Measurements from ENCODE around the gene EXT2.

Gene EXT2

GRCh38 chr11:44248109-44248508 is 152.6 kb downstream of the EXT2 start:
- DNase-seq = no peak

GRCh38 chr11:44250421-44250820 is 154.9 kb downstream of the EXT2 start:
- DNase-seq = no peak

- no peak for DNase-seq
Measured at GRCh38 chr11:44252999-44253602, 157.6 kb downstream of the EXT2 start.

DNA sequence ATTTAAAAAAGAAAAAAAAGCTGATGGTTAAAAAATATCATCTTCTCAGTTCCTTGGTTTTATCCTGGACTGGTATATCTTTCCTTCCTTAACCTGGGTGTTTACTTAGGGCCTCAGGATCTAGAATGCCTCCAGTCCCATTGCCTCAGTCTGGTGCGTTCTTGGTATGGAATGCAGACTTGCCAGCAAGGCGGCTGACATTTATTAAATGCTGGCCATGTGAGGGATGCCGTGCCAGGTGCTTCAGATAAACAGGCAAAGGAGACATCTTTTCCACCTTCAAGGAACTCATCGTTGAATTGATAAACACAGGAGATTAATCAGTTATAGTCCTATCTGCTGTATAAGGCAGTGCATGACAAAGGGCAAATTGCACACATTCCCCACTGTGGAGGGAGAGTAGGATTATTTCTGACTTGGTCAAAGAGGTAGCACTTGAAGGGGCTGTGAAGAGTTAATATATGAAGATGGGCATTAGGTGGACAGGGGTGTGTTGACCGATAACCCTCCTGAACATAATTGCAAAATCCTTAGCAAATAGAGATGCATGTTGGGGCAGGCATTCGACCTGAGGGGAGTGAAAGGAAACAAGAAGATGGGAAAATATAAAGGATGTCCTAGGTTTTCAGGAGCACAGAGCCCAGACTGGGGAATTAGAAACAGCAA is 160.1 kb downstream of the EXT2 start:
- no peak for DNase-seq

GRCh38 chr11:44256673-44257291 is 161.3 kb downstream of the EXT2 start:
- DNase-seq = no peak

DNA sequence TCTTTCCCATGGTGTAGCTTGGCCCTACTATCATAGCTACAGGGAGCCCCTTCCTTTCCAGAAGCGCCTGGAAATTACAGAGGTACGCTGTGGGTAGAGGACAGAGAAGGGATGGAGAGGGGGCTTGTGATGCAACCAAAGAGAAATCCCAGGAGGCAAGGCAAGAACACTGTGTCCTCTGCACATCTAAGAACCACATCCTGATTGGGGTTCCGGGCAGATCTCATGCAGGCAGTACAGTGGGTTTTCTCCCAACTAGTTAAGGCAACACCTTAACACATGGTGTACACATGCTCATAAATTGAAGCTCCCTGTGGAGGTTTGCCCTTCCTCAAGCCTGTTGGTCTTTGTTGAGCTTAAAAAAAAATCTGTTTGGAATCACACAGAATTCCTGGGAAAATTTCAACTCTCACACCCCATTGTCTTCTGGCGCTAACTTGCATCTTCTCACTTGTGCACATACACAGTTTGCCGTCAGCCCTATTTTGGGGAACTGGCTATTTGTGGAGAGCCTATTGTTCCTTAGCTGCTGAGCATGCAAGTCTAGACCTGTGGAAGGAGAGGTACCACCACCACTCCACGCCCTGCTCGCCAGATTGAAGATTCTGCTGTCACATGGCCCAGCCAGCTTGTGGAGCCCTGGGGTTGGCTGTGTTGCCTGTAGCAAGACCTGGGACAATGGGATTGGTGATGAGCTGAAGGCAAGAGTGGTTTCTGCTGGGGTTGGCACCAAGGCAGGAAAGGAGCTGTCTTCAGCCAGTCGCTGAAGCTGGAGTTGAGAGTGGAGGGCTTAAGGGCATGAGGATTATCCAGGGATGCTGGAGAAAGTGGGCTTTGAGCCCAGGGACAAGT is 162.1 kb downstream of the EXT2 start:
- no peak for DNase-seq

DNA sequence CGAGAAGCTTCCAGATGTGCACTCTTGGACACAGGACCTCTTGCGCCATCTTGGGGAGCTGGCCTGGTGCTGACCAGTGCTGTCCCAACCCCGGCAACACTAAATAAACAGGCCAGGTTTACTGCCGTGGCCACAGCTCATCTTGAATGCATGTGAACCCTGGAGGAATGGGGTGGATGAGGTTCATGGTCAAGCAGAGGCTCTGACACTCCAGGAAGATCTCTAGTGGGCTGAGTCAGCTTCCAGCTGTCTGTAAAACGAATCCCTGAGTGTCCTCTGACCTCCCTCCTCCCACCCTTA is 162.7 kb downstream of the EXT2 start:
- DNase-seq = no peak

- DNase-seq = no peak
Measured at GRCh38 chr11:44258839-44259420, 163.5 kb downstream of the EXT2 start.

DNA sequence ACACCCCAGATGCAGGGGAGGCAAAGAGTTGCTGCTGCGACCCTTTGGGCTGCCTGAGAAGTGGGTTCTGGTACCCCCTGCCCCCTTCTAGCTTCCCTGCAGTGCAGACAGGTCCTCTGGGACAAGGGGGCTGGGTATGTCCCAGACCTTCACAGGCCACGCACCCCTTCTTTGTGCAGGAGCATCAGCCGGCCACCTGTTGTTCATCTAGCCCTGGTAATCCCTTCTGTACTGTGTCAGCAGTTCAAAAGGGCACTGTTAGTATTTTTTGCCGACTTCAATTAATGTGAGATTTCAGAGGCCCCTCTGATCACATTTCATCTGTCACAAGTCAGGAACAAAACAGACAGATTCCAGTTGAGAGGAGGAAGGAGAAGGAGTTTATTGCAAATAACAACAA is 164.6 kb downstream of the EXT2 start:
- DNase-seq = no peak

- no peak for DNase-seq
Measured at GRCh38 chr11:44261800-44262591, 166.5 kb downstream of the EXT2 start.

- no peak for DNase-seq
Measured at GRCh38 chr11:44263738-44264437, 168.4 kb downstream of the EXT2 start.

- DNase-seq = no peak
Measured at GRCh38 chr11:44264438-44264749, 168.9 kb downstream of the EXT2 start.

DNA sequence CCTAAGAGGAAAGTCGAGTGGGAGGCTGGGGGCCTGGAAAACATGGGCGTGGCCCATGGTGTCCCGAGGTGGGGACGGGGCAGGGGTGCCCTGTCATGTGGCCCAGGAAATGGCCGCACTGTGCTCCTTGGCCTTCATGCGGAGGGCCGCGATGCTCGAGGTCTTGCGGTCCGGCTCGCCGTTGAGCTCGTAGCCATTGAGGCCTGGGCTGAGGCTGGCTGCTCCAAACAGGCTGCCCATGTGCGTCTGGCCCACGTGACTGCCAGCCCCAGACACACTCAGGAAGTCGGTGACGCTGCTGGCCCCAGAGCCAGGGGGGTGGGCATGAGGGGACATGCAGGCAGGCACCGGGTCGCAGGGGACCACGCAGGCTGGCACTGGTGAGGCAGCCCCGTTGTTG is 169.3 kb downstream of the EXT2 start:
- no peak for DNase-seq

GRCh38 chr11:44266056-44266780 is 170.7 kb downstream of the EXT2 start:
- DNase-seq = no peak

DNA sequence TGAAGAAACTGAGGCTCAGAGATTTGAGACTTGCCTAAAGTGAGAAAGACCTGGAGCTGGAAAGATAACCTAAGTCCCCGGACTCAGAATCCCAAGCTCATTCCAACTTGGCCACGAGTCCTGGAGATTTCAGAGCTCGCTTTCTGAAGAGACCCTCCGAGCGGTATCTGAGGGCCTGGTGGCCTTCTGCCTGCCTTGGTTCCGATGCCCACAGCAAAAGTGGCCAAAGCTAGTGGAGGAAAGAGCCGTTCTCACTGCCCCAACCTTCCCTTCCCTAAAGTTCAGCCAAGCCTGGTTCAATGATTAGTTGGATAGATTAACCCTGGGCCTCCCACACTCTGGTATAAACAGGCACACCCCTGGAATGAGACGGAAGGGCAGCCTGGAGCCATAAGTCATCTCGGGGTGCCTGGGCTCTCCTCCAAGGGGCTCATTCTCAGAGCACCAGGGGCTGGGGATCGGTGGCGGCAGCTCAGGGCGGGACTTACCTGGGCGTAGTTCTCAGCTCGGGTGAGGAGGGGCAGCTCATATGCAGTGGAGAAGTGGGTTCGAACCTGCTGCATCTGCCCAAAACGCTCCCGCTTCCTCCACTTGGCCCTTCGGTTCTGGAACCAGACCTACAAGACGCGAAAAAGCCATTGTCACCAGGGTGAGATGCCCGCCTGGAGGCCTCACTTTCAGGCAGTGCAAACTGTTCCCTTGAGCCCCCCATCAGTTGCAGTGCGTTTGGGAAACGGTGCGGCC is 171.7 kb downstream of the EXT2 start:
- DNase-seq = no peak

DNA sequence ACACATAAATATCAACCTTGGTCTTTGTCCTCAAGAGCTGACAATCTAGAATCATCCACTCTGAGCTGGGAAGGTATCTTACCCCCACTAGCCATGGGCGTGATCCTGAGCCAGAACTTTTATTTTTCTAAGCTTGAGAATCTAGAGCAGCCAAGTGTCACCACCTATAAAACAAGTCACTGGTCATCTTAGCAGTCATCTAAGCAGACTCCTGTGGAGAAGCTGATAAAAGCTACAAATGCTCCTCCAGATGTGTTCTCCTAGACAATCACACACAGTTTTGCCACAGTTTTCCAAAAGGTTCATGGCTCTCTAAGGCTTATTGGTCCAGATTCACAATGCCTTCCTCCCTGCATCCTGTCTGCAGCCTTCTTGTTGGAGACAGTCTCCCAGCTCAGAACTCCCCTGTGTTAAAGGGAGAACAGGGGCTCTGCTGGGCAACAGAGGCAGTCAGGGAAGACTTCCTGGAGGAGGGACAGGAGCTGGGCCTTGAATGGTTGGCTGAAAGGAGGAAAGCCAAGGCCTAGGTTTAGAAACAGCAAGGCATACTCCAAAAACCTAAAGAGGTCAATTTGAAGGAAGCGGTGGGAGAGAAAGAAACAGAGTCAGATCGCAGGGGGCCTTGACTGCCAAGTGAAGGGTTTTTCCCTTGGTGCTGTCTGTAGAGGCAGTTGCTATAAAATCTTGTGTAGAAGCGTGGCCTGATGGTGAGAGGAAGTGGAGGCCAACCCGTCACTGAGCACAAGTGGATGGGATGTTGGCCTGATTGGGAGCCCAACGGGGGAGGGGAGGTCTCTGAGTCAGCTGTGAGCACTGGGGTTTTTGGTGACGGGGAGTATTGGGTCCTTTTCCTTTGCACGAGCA is 172.5 kb downstream of the EXT2 start:
- no peak for DNase-seq

GRCh38 chr11:44268614-44269080 is 173.2 kb downstream of the EXT2 start:
- no peak for DNase-seq

DNA sequence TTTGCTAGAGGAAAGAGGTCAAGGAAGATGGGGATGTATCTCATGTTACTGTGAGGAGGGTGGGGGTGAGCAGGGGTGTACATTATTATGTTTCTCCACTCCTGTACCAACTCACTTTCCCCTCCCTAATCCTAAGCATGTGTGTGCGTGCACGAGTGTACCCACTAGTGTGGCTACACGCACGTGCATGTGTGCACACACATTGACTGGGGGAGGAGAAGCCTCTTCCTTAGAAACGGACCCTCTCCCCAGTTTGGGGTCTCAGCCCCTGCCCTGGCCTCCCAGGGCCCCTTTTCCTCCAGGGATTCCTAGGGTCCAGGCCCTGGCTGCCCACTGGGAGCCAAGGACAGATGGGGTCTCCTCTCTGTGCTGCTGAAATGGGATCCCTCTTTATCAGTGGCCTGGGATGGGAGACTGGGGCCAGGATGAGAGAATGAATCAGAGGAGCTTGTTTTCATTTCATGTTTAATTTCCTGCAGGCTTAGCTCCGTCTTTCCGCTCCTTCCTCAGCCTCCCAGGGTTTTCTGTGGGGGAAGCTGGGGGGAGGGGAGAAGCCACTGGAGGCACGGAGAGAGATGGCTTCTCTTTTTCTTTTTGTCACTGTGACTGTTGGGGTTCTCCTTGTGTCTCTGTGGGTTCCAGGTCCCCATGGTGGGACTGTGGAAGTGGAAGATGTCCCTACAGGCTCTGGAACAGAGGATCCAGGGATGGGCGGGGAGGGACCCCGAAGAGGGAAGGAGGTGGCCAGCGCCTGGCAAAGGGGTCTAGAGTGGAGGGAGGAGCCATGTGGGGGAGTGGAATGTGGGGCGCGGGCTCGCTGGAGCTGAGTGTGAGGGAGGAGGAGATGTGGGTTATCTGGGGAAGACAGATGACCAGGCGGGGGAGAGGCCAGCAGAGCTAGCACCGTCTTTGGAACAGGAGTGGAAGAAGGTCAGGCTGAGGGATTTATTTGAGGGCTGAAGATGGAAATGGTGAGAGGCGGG is 174.2 kb downstream of the EXT2 start:
- DNase-seq = no peak
